ENCODE data around the gene PPM1N.

- TF ChIP-seq CTCF (IDR thresholded peaks at IDR 0.05) (no peak), POLR2A (IDR thresholded peaks at IDR 0.05) (no peak)
Measured at GRCh38 chr19:45463241-45463640, 35.0 kb upstream of the PPM1N start.

Measured in tibial nerve (tissue), 3 donors.